GM12878 (cell line): ENCODE measurements around the gene RAB34. TPM values are rescaled to one million over a fixed set of nuclear protein-coding genes. Genes with fewer than 3 reads are reported as not detected.

Source experiments
- BMI1 ChIP-seq: fragments of 450-650 bp; IDR thresholded peaks from 2 replicates; pipeline ENCODE4 v1.6.1; 2016; ENCODE audit warnings: mild to moderate bottlenecking, moderate library complexity, borderline replicate concordance
- CHD4 ChIP-seq: fragments of 200-600 bp; sonication (generic); IDR thresholded peaks from 2 replicates; pipeline ENCODE4 v1.6.1; 2016; ENCODE audit warnings: mild to moderate bottlenecking
- CREM ChIP-seq: IDR thresholded peaks from 2 replicates; pipeline ENCODE4 v1.6.1; 2014; ENCODE audit warnings: antibody characterized with exemption, low read depth
- EED ChIP-seq: sonication (generic); IDR thresholded peaks from 2 replicates; pipeline ENCODE4 v1.6.1; 2016; ENCODE audit warnings: antibody characterized with exemption, low read depth
- GABPA ChIP-seq: IDR thresholded peaks from 2 replicates; pipeline ENCODE4 v1.6.1; 2014; ENCODE audit warnings: antibody characterized with exemption, low read depth, mild to moderate bottlenecking, inconsistent platforms
- HCFC1 ChIP-seq: fragments of 150-350 bp; IDR thresholded peaks from 2 replicates; pipeline ENCODE4 v1.6.1; 2014; ENCODE audit warnings: low read length
- HDAC6 ChIP-seq: fragments of 200-600 bp; sonication (generic); IDR thresholded peaks from one replicate; pipeline ENCODE4 v1.8.0; 2017; ENCODE audit warnings: antibody characterized with exemption; ENCODE audit not compliant: unreplicated experiment
- HDGF ChIP-seq: fragments of 450-650 bp; IDR thresholded peaks from 2 replicates; pipeline ENCODE4 v1.6.1; 2016; ENCODE audit warnings: antibody characterized with exemption
- LARP7 ChIP-seq: fragments of 450-650 bp; IDR thresholded peaks from 2 replicates; pipeline ENCODE4 v1.6.1; 2017; ENCODE audit warnings: mild to moderate bottlenecking
- NFIC ChIP-seq: IDR thresholded peaks from 2 replicates; pipeline ENCODE4 v1.6.1; 2012; ENCODE audit warnings: low read depth, mild to moderate bottlenecking, inconsistent platforms, low read length, moderate library complexity
- NFXL1 ChIP-seq: fragments of 450-650 bp; IDR thresholded peaks from 2 replicates; pipeline ENCODE4 v1.6.1; 2017; ENCODE audit warnings: antibody characterized with exemption, mild to moderate bottlenecking, borderline replicate concordance
- RAD21 ChIP-seq: IDR thresholded peaks from 2 replicates; pipeline ENCODE4 v1.6.1; 2011; ENCODE audit warnings: mild to moderate bottlenecking, low read depth, low read length, moderate library complexity; ENCODE audit not compliant: insufficient read depth
- RB1 ChIP-seq: fragments of 450-650 bp; formaldehyde crosslinking; IDR thresholded peaks from 2 replicates; pipeline ENCODE4 v1.6.1; 2017; ENCODE audit warnings: mild to moderate bottlenecking, borderline replicate concordance
- SMAD1 ChIP-seq: fragments of 450-650 bp; IDR thresholded peaks from 2 replicates; pipeline ENCODE4 v1.6.1; 2018; ENCODE audit warnings: mild to moderate bottlenecking, low read depth; ENCODE audit not compliant: partially characterized antibody
- SPI1 ChIP-seq: IDR thresholded peaks from 2 replicates; pipeline ENCODE4 v1.6.1; 2011; ENCODE audit warnings: low read depth, mild to moderate bottlenecking, low read length, moderate library complexity, borderline replicate concordance; ENCODE audit not compliant: insufficient read depth
- TARDBP ChIP-seq: IDR thresholded peaks from 2 replicates; pipeline ENCODE4 v1.6.1; 2016; ENCODE audit warnings: borderline replicate concordance
- TCF3 ChIP-seq: IDR thresholded peaks from 2 replicates; pipeline ENCODE4 v1.6.1; 2012; ENCODE audit warnings: low read depth, mild to moderate bottlenecking, low read length, borderline replicate concordance; ENCODE audit not compliant: insufficient read depth
- YY1 ChIP-seq: IDR thresholded peaks from 2 replicates; pipeline ENCODE4 v1.6.1; 2011; ENCODE audit warnings: low read depth, mild to moderate bottlenecking, low read length
- polyA plus RNA-seq, 11 experiments: library from polyadenylated mRNA; depleted of rRNA in 4 of 11; unstranded in 6 of 11; stranded (reverse) in 5 of 11; fragments of >200 nt; fragmentation: Nextera tagmentation in 4 of 11; fragmentation: Illumina TruSeq in 1 of 11; extraction: Ambion mirVana in 4 of 11; extraction: Trizol in 1 of 11; gene quantifications; 1 replicate in 1 of 11; 2 replicates in 10 of 11; pipeline versions ENCODE4 v1.2.1 to v1.2.3, GENCODE V29; 2011 to 2016; ENCODE audit warnings: inconsistent platforms in 2 of 11, missing spikeins in 2 of 11, low read depth in 1 of 11
- total RNA-seq, 4 experiments: library from RNA; depleted of rRNA in 3 of 4; stranded (reverse); fragments of >200 nt in 3 of 4; fragmentation: Illumina TruSeq in 1 of 4; extraction: Trizol in 1 of 4; gene quantifications; 2 replicates each; pipeline versions ENCODE4 v1.2.1 to v1.2.3, GENCODE V29; 2013 to 2021
- TF ChIP-seq, protein P1 (sequence below): fragments of 450-650 bp; IDR thresholded peaks from 2 replicates; pipeline ENCODE4 v1.6.1; 2017; ENCODE audit warnings: low read depth, mild to moderate bottlenecking, moderate library complexity
- TF ChIP-seq, protein P2 (sequence below): IDR thresholded peaks from 2 replicates; pipeline ENCODE4 v1.6.1; 2012; ENCODE audit warnings: low read depth, low read length, improper control_type of control experiment
- TF ChIP-seq, protein P3 (sequence below): fragments of 450-650 bp; formaldehyde crosslinking; IDR thresholded peaks from 2 replicates; pipeline ENCODE4 v1.4.0; 2020; ENCODE audit warnings: mild to moderate bottlenecking, moderate library complexity
- TF ChIP-seq, protein P4 (sequence below): fragments of 450-650 bp; IDR thresholded peaks from 2 replicates; pipeline ENCODE4 v1.6.1; 2017; ENCODE audit warnings: mild to moderate bottlenecking

RAB34 gene
- total and polyA plus RNA-seq, 10 of the 15 experiments (the other 5 are each of a cell fraction or from before 2014, with no cell fraction given), result 0.37 to 46.4 (median 32.8) TPM

DNA sequence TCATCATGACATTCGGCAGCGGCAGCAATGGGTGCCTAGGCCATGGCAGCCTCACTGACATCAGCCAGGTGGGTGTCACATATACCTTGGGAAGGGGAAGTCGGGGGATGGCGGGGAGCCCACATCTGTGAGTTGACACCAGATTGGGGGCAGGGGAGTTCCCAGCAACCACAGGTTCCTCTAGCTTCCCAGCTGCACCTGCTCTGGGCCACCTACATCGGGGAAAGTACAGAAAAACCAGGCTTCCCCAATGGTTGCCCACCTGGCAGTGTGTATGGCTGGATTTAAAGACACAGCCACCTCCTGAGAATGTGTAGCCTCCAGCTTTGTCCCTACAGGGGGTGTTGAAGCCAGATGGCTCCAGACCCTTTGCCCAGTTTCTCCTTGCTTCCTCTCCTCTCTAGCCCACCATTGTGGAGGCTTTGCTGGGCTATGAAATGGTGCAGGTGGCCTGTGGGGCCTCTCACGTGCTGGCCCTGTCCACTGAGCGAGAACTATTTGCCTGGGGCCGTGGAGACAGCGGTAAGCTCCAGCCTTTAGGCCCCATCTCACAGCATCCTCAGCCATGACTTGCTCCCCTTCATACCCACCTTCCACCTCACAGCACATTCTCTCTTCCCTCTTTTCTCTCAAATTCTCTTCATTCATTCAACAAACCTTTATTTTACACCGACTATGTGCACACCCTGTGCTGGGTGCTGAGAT lies 21.2 kb upstream of the RAB34 start (continued):
- no peak for TF ChIP-seq TARDBP
- TF ChIP-seq LARP7, result 0 out of 2 replicates have a peak, but pooled peaks have one; percentile 3
- TF ChIP-seq BMI1, result peak; percentile 23; the same call in 1 of the 2 replicates
- no peak for TF ChIP-seq SMAD1
- no peak for TF ChIP-seq HDGF
- TF ChIP-seq GABPA, result no peak
- TF ChIP-seq, protein P1, sequence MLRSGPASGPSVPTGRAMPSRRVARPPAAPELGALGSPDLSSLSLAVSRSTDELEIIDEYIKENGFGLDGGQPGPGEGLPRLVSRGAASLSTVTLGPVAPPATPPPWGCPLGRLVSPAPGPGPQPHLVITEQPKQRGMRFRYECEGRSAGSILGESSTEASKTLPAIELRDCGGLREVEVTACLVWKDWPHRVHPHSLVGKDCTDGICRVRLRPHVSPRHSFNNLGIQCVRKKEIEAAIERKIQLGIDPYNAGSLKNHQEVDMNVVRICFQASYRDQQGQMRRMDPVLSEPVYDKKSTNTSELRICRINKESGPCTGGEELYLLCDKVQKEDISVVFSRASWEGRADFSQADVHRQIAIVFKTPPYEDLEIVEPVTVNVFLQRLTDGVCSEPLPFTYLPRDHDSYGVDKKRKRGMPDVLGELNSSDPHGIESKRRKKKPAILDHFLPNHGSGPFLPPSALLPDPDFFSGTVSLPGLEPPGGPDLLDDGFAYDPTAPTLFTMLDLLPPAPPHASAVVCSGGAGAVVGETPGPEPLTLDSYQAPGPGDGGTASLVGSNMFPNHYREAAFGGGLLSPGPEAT, result peak; percentile 84
- TF ChIP-seq SPI1, result peak; percentile 80
- TF ChIP-seq, protein P2, sequence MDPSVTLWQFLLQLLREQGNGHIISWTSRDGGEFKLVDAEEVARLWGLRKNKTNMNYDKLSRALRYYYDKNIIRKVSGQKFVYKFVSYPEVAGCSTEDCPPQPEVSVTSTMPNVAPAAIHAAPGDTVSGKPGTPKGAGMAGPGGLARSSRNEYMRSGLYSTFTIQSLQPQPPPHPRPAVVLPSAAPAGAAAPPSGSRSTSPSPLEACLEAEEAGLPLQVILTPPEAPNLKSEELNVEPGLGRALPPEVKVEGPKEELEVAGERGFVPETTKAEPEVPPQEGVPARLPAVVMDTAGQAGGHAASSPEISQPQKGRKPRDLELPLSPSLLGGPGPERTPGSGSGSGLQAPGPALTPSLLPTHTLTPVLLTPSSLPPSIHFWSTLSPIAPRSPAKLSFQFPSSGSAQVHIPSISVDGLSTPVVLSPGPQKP, result no peak
- no peak for TF ChIP-seq HDAC6
- TF ChIP-seq, protein P3, sequence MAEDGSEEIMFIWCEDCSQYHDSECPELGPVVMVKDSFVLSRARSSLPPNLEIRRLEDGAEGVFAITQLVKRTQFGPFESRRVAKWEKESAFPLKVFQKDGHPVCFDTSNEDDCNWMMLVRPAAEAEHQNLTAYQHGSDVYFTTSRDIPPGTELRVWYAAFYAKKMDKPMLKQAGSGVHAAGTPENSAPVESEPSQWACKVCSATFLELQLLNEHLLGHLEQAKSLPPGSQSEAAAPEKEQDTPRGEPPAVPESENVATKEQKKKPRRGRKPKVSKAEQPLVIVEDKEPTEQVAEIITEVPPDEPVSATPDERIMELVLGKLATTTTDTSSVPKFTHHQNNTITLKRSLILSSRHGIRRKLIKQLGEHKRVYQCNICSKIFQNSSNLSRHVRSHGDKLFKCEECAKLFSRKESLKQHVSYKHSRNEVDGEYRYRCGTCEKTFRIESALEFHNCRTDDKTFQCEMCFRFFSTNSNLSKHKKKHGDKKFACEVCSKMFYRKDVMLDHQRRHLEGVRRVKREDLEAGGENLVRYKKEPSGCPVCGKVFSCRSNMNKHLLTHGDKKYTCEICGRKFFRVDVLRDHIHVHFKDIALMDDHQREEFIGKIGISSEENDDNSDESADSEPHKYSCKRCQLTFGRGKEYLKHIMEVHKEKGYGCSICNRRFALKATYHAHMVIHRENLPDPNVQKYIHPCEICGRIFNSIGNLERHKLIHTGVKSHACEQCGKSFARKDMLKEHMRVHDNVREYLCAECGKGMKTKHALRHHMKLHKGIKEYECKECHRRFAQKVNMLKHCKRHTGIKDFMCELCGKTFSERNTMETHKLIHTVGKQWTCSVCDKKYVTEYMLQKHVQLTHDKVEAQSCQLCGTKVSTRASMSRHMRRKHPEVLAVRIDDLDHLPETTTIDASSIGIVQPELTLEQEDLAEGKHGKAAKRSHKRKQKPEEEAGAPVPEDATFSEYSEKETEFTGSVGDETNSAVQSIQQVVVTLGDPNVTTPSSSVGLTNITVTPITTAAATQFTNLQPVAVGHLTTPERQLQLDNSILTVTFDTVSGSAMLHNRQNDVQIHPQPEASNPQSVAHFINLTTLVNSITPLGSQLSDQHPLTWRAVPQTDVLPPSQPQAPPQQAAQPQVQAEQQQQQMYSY, result no peak
- TF ChIP-seq YY1, result peak; percentile 70
- no peak for TF ChIP-seq RB1
- TF ChIP-seq NFXL1, result no peak
- no peak for TF ChIP-seq CHD4
- no peak for TF ChIP-seq NFIC
- peak; percentile 95 for TF ChIP-seq EED
- peak; percentile 97 for TF ChIP-seq TCF3
- TF ChIP-seq, protein P4, sequence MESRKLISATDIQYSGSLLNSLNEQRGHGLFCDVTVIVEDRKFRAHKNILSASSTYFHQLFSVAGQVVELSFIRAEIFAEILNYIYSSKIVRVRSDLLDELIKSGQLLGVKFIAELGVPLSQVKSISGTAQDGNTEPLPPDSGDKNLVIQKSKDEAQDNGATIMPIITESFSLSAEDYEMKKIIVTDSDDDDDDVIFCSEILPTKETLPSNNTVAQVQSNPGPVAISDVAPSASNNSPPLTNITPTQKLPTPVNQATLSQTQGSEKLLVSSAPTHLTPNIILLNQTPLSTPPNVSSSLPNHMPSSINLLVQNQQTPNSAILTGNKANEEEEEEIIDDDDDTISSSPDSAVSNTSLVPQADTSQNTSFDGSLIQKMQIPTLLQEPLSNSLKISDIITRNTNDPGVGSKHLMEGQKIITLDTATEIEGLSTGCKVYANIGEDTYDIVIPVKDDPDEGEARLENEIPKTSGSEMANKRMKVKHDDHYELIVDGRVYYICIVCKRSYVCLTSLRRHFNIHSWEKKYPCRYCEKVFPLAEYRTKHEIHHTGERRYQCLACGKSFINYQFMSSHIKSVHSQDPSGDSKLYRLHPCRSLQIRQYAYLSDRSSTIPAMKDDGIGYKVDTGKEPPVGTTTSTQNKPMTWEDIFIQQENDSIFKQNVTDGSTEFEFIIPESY, result no peak
- TF ChIP-seq HCFC1, result no peak
- no peak for TF ChIP-seq RAD21
- TF ChIP-seq CREM, result peak; percentile 79
